Jurkat, Clone E6-1 (cell line): ENCODE results near the gene RABGAP1L.

Experiments used
- DNase-seq: peaks from one replicate; pipeline ENCODE4 v3.0.0-alpha.2; 2011; ENCODE audit warnings: low read depth, low spot score
- H3K4me3 ChIP-seq: 2 replicates; pipeline ENCODE4 v1.5.1; 2011; ENCODE audit warnings: mild to moderate bottlenecking, low read length, control low read depth, moderate library complexity

The RABGAP1L gene

DNA sequence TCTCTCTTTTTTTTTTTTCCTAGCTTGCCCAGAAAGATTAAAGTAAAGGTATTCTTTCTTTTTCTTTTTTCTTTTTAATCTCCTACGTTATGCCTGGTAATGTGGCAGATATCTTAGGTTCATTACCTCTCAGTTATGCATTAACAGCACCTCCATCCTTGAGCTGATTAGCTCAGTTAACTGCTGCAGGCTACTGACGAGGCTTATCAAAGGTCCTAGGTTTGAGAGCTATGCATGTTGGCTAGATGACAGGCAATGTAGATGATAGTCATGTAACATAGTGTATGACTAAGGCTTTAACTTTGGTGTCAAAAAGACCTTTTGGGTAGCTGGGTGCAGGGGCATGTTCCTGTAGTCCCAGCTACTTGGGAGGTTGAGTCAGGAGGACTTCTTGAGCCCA, 786.7 kb downstream of the RABGAP1L start:
- H3K4me3 ChIP-seq = no peak overlapping the region

DNA sequence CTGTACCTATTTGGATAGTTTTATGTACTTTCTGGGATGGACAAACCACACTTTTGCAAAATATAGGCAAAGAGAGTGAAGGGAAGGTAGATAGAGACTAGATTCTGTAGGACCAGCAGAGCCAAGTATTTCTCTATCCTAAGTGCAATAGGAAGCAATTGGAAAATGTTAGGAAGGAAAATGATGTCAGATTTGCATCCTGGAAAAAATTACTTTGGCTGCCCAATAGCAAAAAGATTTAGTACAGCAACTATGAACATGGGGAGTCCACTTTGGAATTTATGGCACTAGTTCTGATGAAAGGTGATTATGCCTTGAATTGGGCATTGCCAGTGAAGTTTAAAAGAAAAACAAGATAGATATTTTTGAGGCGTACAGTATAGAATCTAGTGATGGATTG, 789.7 kb downstream of the RABGAP1L start:
- no peak overlapping the region for H3K4me3 ChIP-seq
- no peak for DNase-seq

More for the DNA sequence above, 786.7 kb downstream of the RABGAP1L start:
- DNase-seq = no peak

DNA sequence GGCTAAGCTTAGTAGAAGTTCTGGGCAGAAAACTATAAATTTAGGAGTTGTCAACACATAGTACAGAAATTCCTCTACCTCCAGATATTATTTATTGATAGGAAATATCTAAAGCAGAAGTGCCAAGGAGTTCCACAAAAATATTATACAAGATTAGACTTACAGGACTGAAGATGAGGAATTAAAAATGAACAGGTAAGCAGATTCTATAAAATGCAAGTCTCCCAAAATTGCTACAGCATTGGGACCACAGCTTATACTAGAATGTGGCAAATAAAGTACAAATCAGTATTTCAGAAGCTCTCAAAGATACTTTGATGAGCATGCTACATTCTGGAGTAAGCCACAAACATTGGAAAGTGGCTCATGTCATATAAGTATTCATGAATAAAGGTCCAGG, 790.3 kb downstream of the RABGAP1L start:
- no peak for DNase-seq
- no peak overlapping the region for H3K4me3 ChIP-seq

DNA sequence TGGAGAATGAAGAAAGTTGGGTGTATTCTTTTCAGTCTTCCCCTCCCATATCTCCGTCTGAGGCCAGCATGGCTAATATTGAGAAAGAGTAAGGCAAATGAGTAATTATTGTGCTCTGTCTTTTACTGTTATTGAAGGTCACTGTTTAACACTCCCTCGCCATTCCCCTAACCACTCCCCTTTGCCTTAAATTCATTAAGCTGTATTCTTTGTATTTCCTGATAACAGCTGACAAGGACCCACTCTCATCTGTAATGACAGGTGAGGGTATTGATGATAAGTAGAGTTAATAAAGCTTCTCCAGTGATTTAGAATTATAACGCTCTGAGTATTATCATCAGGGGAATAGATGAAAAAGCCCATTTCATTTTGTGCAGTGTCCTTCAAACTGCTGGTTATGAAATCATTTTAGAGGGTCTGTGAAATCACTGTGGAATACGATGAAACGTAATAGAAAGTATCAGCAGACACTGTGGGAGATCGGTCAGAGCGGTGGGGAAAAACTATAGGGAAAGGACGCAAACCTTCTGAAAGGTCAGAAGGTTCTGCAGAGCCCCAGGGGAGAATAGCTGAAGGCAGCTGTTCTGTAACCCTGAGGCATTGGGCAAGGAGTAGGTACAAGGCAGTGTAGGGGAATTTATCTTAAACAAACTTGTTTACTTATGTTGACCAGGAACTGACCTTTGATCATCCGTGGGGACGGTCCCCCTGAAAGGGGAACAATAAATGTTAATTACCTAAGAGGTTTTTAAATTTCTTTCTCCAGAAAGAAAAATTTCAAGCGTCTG, 794.2 kb downstream of the RABGAP1L start:
- no peak for DNase-seq

DNA sequence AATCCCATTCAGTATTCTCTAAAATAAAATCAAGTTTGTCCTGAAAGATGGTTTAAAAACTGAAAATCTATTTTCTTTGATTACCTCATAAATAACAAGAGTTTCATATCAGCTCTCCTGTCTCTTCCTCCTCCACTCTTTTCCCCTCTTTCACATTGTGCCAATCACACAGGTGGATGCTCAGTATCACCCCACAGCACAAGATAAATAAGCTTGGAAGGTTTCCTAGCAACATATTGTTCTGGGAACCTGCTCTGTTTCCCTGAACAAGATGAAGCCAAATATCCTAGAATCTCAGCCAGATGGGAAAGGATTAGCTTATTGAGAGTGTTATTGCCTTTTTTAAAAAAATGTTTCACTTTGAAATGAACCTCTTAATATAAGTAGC, 794.7 kb downstream of the RABGAP1L start:
- H3K4me3 ChIP-seq = no peak overlapping the region
- no peak for DNase-seq

More for the DNA sequence above, 794.2 kb downstream of the RABGAP1L start:
- no peak overlapping the region for H3K4me3 ChIP-seq

DNA sequence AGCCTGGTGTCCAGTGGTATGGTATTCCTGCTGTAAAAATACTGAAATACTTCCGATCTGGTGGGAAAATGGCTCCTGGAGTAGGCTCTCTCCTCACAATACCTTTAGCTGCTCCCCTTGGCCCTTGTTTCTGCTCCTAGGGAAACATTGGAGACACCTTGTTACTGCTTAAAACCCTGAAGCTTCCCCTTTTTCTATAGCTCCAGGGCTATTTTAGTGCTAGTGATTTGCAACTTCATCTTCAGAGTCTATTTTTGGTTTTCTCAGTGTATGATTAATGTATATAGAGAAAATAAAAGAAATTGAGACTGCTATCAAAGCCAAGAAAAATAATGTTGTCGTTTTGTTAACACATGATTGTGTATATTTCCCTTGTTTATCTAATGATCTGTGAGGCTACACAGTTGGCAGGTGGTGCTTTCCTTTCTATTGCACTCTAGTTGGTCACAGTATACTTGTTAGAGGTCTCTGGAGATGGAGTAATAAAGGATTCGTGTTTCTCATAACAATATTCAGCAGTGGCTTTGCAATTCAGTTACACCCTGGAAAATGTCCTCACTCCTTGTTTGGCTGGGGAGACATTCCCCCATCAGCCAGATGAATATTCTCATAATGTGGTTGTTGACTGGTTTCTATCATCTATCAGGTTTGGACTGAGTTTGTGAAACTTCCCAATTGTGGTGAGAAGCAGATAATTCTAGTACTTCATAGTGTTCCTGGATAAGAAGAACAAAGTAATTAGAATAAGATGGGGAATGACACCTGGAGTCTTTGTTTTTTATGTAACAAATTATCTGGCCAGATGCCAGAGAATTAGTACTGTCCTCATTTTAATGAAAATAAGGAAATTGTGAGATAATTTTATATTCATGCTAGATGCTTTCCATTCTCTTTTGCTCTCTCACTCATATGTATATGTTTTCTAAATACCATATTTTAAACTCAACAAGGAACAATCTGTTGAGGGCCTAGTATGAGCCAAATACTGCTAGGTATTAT, 795.6 kb downstream of the RABGAP1L start:
- DNase-seq = no peak
- H3K4me3 ChIP-seq = no peak overlapping the region

DNA sequence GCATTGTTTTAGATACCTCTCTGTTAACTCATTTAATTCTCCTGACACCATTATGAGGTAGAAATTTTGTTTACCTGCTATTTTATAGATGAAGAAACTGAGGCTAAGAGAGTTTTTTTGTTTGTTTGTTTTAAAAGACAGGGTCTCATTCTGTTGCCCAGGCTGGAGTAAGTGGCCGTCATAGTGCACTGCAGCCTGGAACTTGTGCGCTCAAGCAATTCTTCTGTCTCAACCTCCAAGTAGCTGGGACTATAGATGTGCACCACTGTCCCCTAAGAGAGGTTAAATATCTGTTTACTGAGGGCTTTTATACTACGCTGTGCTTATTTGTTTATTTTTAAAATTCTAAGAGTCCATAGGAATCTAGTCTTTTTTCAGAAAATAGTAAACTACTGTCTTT, 796.8 kb downstream of the RABGAP1L start:
- no peak for DNase-seq
- H3K4me3 ChIP-seq = no peak overlapping the region

DNA sequence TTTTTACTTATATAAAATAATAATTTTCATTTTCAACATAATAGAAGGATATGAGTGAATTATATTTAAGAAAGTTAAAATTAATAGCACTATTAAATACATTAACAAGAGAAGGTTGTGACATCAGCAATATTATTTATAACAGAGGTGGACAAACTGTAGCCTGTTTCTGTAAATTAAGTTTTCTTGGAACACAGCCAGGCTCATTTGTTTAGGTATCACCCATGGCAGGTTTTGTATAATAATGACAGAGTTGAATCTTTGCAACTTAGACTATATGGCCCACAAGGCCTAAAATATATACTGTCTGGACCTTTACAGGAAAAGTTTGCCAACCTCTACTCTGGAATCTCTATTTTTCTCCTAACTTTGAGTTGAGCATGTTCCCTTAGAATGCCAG, 797.7 kb downstream of the RABGAP1L start:
- DNase-seq = no peak
- no peak overlapping the region for H3K4me3 ChIP-seq

DNA sequence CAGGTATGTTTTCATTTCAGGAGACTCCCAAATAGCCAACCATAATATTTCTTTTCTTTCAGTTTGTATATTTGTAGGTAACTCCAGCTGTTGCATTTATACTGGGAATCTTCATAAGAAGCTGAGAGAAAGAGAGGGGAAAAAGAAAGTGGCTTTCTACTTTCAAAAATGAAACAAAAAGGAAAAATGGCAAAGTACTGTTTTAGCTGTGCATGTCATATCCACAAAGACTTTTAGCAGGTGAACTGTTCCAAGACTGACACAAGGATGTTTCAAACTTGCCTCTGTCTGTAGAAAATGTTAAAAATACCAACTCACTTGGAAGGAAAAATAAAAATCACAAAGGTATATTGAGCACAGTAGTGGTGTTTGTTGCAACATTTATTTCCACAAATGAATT, 798.5 kb downstream of the RABGAP1L start:
- H3K4me3 ChIP-seq = no peak overlapping the region
- no peak for DNase-seq

DNA sequence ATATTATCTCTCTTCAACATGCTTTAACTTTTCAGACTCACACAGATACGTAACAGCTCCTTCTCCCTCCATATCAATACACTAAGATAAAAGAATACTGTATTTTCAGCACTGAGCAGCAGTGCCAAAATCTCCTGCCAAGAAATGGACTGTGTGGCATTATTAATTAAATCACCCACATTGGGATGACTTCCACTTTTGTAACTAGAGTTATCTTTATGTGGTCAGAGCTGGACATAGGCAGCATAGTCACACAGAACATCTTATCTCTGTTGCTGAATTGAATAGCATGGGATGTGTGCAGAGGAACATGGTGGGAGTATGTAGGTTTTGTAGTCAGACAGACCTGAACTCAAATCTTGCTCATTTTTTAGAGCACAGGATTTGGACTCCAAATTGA, 799.1 kb downstream of the RABGAP1L start:
- no peak for DNase-seq
- H3K4me3 ChIP-seq = no peak overlapping the region

DNA sequence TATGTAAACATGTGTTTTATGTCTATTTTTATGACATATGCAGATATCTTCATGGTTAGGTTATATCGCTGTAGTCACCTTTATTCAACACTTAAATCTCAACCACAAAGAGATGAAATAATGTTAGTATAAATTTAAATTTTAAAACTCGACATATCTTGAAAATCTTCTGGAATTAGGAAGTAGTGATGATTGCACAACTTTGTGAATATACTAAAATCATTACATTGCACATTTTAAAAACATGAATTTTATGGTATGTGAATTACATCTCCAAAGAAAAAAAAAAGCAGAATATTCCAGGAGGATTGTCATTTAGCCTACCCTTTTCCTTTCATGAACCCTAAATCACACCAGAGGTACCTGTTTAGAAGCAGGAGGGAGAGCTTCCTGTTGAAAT, 801.0 kb downstream of the RABGAP1L start:
- no peak for DNase-seq

DNA sequence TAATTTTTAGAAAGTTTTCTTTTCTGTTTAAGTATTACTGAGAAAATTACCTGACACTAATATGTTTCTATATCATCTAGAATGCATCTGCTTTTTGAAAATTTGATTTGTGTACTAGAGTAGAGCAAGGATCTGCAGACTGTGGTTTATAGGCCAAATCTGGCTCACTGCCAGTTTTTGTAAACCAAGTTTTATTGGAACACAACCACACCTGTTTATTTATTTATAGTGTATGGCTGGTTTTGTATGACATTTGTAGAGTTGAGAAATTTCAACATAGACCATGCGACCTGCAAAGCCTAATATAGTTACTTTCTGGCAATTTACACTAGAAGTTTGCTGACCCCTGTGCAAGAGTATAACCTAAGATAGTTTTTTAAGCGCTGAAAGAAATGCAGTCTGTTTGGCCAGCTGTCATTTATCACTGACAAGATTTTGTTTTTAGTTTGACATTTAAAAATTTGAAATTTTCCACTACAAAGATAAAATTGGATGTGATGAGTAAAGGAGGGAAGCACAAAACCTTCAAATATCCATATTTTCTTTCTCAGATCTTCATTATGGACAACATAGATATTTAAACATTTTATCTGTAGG, 804.3 kb downstream of the RABGAP1L start:
- no peak overlapping the region for H3K4me3 ChIP-seq
- no peak for DNase-seq

More for the DNA sequence above, 801.0 kb downstream of the RABGAP1L start:
- no peak overlapping the region for H3K4me3 ChIP-seq

DNA sequence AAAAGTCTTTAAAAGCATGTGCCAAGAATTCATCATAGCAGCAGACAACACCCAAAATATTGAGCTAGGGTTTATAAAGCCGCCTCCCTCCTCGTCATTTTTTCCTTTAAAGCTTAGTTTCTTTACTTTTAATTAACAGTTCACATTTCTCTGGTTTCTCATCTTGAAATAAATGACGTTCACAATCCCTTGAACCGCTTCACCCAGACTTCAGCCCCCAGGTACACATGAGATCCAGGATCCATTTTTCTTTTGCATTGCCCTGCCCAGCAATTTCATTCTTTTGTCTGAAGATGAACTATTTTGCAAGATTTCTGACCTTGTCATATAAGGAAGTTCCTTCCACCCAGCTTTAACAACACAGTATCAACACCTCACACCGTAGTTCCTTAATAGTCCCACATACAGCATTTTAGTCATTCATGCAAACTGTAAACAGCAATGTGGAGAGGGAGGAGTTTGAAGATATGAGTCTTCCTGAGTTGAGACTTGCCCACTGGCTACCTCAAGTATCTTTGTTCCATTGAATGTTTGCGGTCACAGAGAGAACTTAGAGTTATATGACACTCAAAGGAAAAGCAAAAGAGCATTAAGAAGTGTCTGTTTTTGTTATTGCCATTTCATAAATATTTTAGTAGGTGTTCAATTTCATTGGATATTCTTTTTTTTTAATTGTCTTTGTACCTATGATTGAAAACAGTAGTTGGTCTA, 805.1 kb downstream of the RABGAP1L start:
- no peak overlapping the region for H3K4me3 ChIP-seq
- no peak for DNase-seq

DNA sequence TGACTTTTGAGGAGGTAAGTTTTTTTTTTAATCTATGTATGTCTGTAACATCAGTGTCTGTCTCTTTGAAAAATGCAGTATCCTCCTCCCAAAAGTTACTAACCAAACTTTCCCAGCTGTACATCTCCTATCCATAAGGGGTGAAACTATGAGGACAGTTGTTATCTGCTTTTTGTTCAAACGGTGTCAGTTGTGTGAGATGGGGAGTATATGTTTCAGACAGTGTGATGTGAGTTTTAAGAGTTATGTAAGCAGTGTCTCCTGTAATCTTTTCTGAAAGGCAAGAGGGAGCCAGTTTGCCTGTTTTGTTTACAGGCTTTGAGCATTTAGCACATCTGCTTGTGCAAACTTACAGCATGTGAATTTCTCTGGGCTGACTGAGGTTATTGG, 805.6 kb downstream of the RABGAP1L start:
- no peak for DNase-seq
- no peak overlapping the region for H3K4me3 ChIP-seq

DNA sequence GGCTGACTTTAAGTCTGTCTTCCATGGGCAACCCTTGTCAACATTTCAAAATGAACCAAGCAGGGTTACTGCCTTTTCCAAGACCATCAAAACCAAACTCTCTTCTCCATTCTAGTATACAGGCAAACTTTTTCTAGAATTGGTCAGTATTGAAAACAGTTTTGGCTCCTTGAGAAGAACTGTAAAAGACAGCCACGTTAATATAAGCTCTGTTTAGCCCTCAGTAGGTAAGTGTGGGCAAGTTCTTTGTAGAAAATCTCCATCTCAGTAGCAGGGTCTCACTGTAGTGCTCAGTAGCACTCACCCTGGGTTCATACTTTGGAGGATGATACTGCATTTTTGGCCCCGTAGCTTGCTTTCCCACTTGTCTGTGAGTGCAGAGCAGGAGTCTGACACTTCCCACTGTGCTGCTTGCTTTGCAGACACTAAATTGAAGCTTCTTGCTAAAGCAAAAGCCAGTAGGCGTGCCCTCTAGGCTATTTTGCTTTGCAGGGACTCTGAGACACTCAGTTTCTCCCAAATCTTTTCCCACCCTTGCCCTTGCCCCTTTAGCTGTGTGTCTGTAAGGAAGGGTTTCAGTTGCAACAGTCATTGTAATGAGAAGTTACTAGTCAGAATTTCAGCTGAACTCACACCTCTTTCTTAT, 806.2 kb downstream of the RABGAP1L start:
- no peak for DNase-seq
- H3K4me3 ChIP-seq = no peak overlapping the region

DNA sequence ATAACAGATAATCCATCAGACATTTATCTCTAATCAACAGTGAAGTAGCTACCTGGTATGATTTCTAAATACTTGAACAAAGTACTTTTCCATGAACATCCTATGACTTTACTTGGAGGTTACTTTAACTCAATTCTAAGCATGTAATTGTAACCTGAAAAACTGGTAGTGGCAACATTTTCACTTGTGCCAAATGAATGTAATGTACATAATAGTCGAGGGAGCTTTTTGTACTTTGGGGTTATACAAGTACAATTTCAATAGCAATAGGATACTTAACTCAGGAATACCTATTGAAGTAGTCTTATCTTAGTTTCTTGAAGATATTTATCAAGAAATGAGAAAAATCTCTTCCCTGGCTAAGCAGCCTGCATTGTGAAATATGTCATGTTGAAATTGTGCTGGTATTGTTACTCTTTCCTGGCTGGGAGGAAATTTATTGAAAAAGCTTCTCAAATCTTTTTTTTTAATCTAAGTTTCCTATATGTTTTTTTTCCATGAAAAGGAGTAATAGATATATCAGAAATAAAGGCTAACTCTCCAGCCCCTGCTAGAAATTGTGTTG, 806.8 kb downstream of the RABGAP1L start:
- no peak for DNase-seq
- H3K4me3 ChIP-seq = no peak overlapping the region

DNA sequence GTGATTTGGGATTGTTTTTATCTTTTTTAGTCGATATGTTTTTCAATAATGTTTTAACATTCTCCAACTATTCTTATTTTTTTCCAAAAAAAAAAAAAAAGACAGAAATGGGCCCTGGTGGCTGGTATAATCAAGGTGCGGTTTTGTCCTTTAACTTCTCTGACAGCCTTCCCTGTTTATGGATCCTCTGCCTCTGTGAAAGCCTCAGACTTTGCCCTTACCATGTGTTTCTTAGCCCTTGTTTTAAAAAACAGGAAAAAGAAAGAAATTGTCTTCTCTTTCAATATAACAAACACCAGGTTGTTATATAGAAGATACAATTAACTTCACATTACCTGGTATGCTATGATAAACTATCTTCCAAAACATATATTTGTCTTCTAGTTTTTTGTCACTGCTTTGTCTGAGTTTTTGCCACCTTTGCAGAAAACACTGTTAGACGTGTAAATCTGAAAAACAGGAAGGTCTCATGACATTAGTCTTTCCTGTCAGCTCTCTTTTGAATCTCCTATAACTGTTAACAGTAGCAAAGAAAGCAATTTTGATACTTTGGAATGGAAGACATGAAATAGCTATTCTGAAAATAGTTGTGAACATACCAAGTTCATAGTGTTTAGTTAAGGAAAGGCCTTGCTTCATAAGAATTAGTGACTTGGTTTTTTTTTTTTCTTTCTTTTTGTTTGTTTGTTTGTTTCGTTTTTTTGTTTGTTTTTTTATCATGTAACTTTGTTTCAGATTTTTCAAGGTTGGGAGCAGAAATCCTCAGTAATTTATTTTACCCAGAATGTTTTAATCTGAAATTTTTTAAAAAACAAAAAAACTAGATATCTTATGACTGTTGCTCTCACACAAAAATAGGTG, 808.8 kb downstream of the RABGAP1L start:
- DNase-seq = no peak
- no peak overlapping the region for H3K4me3 ChIP-seq
